NCI-H146 treated with DMSO at 0.1 percent for 48 hours (cell line): ENCODE results near the gene MCM8.

Experiments used
- DNase-seq: peaks from one replicate; lab custom pipeline; 2025; ENCODE audit not compliant: unreplicated experiment; lab: John Stamatoyannopoulos, UW

The MCM8 gene

GRCh38 chr20:5950271-5951031 is at the start of gene MCM8, which contains the start of gene TRMT6:
Gene MCM8, plus strand, starts transcription at chr20:5950652. Its CDS starts 1,364 bp downstream, at chr20:5952016.
Gene TRMT6, minus strand, starts transcription at chr20:5950533. Its CDS starts 128 bp downstream, at chr20:5950405.
- DNase-seq: peak; percentile 96

GRCh38 chr20:5900908-5901307 is 49.5 kb upstream of the MCM8 start:
- DNase-seq: no peak

GRCh38 chr20:5908981-5909380 is 41.5 kb upstream of the MCM8 start:
- DNase-seq: no peak

GRCh38 chr20:5910186-5910585 is 40.3 kb upstream of the MCM8 start:
- no peak for DNase-seq

- DNase-seq: no peak
These were observed 37.3 kb upstream of the MCM8 start for GRCh38 chr20:5913166-5913565.

GRCh38 chr20:5914859-5915258 is 35.6 kb upstream of the MCM8 start:
- no peak for DNase-seq

GRCh38 chr20:5918856-5919625 is 31.4 kb upstream of the MCM8 start:
- no peak for DNase-seq

GRCh38 chr20:5919626-5920544 is 30.6 kb upstream of the MCM8 start:
- DNase-seq: no peak

- no peak for DNase-seq
These were observed 29.9 kb upstream of the MCM8 start for GRCh38 chr20:5920581-5920980.

- DNase-seq: no peak
These were observed 27.0 kb upstream of the MCM8 start for GRCh38 chr20:5923493-5923892.

GRCh38 chr20:5925551-5925950 is 24.9 kb upstream of the MCM8 start:
- DNase-seq: no peak

- DNase-seq: no peak
These were observed 22.5 kb upstream of the MCM8 start for GRCh38 chr20:5927749-5928462.

- no peak for DNase-seq
These were observed 21.4 kb upstream of the MCM8 start for GRCh38 chr20:5928836-5929715.

- DNase-seq: no peak
These were observed 19.0 kb upstream of the MCM8 start for GRCh38 chr20:5931411-5931810.

- no peak for DNase-seq
These were observed 17.7 kb upstream of the MCM8 start for GRCh38 chr20:5932796-5933195.

GRCh38 chr20:5933802-5934436 is 16.5 kb upstream of the MCM8 start:
- DNase-seq: peak; percentile 20

GRCh38 chr20:5935384-5935783 is 15.1 kb upstream of the MCM8 start:
- no peak for DNase-seq

- DNase-seq: no peak
These were observed 14.2 kb upstream of the MCM8 start for GRCh38 chr20:5936238-5936637.

- no peak for DNase-seq
These were observed 11.9 kb upstream of the MCM8 start for GRCh38 chr20:5938456-5939029.
